ENCODE results near the gene ADAMTS17.

ADAMTS17 gene

DNA sequence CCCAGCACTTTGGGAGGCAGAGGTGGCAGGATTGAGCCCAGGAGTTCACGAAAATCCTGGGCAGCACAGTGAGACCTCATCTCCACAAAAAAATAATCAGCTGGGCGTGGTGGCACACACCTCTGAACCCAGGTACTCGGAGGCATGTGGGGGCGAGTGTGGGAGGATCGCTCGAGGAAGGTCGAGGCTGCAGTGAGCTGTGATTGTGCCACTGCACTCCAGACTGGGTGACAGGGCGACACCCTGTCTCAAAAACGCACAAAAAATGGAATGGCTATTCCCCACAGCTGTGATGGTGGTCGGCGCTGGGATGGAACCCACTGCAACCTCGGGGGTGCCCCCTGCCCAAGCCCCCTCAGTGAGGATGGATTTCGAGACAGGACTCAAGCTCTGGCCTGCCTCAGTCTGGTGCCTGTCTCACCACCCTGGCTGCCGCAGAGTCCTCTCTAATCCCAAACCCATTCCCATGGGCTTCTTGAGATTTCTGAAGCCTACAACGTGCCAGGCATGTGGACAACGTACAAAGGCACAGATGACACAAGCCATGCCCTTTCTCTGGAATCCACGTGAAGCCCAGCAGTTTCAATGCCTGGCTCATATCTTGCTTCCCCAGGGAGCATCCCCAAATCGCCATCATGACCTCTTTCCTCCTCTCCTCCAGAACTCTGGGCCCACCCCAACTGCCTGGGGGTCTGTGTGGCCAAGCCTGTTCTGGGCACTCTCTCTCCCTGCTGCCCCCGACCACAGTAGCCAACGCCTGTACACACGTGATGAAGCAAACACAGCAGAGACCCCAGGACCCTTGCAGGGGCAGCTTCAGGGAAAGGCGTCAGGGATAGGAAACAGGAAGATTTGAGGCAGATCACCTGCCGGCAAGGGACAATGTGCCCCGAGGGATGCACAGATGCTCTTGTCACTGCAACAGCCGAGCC, 32.4 kb downstream of the ADAMTS17 start:
- no peak for DNase-seq

DNA sequence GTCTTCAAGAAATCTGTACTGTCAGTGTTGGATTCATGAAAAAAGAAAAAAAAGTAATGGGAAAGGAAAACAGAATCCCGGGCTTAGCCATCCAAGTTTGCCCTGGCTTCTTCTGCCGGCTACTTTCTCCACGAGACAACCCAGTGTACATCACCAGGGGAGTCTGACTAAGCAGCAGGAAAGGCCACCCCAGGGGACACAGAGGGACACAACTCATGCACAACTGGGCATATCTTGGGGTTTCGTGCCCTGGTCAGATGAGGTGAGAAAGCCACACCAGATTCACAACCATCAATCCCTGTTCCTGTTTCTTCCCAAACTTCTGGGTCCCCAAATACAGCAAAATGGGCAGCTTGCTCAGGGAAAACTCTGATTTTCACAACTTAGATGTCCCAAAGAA, 33.2 kb downstream of the ADAMTS17 start:
- DNase-seq, result no peak

DNA sequence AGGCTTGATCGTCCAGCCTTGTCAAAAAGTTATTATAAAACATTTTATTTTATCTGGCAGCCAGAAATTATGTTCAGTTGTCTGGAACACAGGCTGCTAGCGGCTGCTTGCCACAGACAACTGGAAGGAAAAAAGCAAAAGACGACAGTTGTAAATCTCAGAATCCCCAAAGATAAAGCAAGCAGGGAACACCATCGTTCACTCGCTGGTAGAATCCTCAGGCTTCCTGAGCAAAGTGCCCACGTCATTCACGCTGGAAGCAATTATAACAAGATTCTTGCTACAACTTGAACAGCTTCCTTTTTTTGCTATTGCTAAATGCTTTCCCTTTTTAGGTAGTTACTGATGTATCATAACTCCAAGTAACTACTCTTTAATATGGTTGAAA, 33.6 kb downstream of the ADAMTS17 start:
- DNase-seq, result no peak

DNA sequence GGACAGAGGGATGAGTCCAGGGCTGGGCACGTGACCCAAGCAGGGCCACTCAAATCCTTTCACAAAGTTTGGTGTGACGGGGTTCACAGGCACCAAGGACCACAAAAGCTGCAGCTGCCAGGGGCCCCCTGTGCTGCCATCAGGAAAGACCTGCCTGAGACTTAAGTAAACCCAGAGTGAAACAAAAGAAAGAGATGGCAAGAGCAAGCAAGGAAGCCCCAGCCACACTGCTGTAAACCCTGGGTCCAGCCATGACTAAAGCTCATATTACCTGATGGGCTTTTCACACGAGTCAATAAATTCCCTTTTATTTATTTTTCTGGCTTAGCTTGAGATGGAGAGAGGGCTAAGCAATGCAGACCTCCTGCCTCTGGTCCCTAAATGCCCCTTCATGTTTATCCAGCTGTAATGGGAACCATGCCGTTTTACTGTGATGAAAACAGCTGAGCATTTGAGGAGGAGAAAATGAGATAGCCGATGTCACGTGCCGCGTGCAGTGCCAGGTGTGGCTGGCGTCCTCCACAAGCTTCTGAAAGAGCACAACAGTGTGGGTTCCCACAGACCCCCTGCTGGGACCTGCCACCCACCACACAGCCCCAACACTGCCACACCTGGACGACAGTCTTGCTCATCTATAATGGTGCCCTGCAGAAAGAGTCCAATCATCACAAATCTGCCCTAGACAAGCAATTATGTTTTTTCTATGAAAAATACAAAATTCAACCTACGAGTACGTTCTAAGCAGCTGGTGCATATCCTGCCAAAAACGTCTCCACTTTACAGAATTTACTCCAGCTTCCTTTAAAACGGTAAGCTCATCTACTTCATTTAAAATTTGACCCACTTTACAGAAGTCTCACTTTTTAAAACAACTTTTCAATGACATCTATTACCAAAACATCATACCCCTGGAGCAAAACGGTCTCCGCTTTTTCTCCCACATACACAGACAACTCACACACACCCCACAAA, 34.2 kb downstream of the ADAMTS17 start:
- DNase-seq, result no peak

DNA sequence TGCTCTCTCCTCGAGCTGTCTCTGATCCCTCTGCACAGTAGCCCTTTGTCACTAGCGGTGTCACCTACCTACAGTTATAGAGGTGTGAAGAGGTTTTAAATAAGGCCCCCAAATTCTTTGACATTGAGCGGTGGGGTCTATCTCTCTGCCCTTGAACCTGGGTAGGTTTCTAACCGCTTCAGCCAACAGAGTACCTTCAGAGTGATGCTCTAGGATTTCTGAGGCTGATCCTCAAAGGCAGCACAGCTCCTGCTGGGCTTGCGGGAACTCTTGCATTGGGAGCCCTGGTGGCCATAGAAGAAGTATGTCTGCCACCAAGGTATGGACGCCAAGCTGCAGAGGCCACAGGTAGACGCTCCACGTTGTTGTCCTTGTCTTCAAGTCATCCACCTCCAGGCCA, 35.7 kb downstream of the ADAMTS17 start:
- DNase-seq, result no peak

DNA sequence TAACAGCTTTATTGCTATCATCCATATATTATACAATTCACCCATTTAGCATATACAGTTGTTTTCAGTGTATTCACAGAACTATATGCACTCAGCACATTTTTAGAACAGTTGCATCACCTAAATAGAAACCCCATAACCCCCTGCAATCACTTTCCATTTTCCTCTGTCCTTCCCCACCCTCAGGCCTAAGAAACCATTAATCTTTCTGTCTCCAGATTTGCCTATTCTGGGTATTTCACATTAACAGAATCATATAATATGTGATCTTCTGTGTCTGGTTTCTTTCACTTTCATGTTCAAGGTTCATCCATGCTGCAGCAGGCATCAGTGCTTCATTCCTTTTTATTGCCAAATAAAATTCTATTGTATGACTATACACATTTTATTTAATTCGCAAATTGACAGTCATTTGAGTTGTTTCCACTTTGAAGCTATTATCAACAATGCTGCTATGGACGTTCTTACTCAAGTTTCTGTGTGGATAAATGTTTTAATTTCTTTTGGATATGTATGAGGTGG, 39.8 kb downstream of the ADAMTS17 start:
- no peak for DNase-seq

DNA sequence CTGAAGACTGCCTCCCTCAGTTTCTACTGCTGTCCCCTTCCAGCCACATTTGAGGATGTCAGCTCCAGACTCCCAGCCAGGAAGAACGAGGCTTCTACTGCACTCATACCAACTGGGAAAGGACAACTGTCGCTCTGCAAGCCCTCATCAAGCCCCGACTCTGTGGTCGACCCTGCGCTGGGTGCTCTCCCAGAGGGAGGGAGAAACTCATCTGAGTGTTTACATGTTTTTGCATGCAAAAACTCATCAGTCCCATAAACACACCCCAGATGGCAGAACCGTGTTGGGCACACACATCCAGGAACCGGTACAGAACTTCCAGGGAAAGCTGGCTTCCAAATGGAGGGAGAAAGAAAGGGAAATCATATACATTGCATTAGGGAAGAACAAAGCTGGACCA, 43.5 kb downstream of the ADAMTS17 start:
- DNase-seq, result no peak

DNA sequence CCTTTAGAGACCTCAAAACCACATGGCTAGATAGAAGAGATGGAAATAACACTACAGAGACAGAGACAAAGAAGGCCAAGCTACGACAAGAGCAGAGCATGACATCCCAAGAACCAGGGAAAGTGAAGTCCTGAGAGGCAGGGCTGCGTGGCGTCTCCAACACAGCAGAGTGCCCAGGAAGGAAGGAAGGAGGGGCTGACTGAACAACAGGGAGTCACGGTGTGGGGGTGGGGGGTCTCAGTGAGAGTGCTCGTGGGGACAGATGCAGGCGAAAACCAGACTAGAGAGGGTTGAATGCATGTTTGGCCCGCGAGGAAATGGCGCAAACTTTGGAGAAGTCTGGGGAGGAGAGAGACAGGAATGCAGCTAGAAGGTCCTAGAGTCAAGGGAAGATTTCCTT, 44.0 kb downstream of the ADAMTS17 start:
- DNase-seq, result no peak

DNA sequence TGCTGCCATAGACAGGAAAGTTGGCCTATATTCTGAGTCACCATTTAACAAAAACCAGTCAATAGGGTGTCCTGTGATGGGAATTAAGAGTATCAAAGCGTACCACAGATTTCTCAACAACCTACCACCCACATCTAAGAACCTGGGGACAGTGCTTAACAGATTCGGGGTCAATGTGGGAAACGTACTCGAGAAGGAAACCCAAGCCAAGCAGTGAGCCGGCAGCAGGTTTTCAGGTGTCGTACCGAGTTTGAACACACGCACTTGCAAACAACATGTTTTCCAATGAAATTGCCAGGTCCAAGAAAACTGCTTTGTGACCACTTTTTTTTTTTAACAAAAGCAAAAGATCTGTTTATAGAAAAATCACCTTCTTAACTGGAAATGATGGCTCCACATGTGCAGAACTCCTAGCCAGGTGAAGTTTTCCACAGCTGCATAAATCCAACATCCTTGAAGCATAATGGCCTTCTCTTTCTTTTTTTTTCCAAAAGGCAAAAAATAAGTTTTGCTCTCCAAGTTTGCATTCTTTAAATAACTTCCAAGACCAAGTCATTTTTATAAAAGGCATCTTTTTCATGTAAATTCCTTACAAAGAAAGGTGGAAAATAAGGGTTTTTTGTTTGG, 45.7 kb downstream of the ADAMTS17 start:
- no peak for DNase-seq

DNA sequence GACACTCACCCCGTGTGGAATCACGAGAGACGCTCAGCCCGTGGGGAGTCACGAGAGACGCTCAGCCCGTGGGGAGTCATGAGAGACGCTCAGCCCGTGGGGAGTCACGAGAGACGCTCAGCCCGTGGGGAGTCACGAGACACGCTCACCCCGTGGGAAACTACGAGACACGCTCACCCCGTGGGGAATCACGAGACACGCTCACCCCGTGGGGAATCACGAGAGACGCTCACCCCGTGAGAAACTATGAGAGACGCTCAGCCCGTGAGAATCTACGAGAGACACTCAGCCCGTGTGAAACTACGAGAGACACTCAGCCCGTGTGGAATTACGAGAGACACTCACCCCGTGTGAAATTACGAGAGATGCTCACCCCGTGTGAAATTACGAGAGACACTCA, 49.8 kb downstream of the ADAMTS17 start:
- DNase-seq, result no peak

DNA sequence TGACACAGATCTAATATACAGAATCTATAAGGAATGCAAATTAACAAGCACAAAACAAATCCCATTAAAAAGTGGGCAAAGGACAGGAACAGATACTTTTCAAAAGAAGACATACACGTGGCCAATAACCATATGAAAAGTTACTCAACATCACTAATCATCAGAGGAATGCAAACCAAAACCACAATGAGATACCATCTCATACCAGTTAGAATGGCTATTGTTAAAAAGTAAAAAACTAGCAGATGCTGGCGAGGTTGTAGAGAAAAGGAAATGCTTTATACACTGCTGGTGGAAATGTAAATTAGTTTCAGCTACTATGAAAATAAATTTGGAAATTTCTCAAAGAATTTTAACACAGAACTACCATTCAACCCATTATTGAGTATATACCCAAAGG, 50.7 kb downstream of the ADAMTS17 start:
- no peak for DNase-seq

DNA sequence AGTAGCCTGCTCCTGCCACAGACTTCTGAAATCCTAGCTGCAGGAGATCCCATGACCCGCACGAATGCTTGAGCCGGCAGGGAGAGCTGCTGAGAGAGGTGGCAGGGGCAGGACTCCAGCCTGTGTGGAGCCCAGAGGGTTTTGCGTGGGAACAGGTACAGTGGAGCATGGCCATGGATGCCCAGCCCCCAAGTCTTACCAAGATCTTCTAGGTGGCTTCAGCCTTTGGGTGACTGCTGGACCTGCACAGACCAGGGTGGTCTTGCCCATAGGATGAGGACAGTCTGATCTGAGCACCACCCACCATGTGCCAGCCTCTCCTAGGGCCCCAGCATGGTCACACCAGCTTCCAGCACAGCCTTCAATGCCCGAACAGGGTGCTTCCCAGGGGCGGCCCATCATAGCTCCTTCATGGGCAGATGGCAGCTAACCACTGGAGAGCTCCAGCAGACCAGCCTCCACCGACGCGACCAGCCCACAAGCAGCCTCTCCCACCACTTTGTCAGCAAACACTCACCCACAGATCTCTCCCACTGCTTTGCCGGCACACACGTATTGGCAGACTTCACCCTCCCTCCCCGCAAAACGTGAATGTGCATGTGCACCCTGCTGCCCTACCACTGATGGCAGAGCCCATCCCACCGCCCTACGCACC, 56.0 kb downstream of the ADAMTS17 start:
- DNase-seq, result no peak

DNA sequence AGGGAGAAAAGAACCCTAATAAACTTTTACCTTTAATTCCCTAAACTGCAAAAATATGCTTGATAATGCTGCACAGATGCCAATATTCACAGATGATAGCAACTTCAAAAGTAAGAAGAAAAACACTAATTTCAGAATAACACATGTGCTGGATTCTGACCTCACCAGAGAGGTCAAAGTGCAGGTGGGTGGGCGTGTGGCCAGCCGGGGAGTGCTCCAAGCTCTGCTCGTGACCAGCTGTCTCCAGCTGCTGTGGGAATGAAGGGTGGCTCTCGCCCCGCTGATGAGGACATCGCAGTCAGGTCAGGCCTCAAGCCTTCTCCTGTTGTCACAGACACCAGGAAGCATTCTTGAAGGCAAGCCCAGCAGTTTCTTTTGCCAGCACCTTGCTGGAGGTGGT, 57.1 kb downstream of the ADAMTS17 start:
- no peak for DNase-seq

DNA sequence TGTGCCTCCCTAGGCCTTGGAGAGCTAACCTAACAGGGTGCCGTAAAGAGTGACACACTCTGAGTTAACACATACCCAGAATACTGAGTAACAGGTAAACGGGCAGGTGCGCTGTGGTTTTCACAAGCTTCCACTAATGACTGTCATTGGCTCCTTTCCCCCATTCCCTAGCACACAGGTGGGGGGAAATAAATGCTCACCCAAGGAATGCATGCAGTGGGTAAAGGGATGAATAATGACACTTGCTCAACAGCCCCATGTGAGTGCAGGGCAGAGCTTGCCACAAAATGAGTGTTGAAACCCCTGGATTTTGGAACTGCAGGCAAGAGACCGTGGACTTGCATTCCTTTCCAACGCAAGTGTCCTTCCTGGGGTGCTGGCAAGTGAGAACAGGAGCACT, 57.6 kb downstream of the ADAMTS17 start:
- no peak for DNase-seq

DNA sequence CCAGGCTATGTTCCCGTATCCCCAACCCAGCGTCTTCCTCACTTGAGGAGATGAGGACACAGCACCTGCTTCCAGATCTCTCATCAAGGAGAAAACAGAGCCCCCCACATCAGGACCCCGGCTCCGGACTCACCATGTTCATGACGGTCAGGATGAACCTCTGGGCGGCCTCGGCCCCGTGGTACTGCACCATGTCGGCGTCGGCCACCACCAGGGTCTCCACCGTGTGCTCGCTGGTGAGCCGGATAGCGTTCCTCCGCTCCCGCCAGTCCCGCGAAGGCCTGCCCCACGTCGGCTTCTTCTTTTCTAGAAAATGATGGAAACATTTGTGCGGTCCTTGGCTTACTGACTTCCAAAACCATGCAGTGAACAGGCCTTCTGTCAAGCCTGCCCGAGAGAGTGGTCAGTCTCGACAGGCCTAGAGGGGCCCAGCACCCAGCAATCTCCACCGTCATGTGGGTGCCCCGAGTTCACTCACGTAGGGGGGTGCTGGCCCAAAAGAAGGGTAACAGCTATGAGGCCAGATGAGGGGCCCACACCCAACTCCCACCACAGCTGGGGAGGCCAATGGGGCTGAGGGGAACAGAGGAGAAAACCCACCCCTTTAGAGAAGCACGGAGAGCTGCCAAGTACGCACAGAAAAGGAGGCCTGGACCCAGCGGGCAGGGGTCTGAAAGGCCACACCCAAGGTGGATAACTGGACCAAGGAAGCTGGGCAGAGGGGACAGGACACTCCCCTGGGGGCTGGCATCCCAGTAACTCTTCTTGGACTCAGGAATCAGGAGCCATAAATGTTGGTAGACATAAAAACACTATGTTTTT, 60.5 kb downstream of the ADAMTS17 start:
- no peak for DNase-seq

DNA sequence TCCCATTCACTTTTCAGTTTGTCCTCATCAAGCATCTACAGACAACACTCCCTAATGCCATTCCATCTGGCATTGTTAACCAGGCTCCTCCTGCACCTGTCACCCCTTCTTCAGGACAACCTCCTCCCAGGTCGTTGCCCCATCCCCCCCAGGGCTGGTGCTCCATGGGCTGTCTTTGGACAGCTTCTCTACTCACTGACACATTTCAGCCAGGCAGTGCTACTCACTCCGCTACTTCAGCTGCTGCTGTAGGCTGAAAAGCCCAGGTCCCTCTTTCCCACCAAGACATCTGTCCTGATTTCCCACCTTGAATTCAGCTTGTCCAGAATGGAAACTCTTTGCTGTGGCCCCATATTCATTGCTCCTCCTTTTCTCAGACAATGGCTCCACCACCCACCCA, 61.9 kb downstream of the ADAMTS17 start:
- no peak for DNase-seq

DNA sequence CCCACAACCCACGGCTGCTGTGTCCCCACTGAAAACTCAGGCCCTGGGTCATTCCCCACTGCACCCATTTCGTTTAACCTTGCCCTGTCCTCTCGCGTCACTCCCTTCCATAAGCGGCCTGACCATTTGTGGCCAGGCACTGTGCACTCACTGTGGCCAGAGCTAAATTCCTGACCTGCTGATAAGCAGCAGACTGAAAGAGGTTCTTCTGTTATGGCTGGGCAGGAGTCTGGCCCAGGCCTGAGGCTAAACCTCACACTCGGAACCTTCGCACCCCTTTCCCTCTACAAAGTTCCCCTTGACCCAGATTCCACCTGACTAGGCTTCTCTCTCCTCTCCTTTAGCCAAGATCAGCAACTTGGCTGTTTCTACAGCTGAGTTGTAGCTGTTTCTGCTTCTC, 62.3 kb downstream of the ADAMTS17 start:
- no peak for DNase-seq

DNA sequence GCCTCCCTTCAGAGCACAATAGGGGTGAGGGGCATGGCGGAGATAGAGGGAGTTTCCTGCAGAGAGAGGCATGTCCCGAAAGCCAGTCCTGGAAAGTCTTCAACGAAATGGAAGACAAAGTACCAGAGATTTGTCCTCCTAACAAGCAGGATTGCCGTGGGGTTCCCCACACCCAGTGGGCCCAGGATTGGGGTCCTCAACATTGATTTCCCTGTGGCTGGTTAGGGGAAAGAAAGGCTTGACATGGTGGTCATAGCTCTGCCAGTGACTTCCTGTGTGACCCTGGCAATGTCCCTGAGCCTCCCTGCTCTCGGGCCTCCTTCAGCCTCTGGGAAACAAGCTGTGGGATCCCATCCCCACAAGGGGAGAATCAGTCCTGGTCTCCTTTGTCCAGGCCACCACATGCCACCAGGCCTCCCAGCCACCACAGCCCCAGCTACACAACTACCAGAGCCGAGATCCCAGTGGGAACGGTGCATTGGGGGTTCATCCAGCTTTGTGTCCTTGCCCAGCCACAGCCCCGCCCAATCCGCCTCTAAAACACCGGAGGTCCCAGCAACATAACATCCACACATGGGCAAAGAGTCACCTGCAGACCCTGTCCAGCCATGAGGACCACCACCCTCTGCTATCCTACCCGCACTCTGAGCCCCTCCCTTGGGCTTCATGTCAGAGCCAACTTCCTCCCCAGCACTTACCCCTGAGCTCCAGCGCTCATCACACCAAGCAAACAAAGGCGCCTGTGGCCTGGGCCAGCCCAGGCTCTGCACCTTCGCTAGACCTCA, 63.0 kb downstream of the ADAMTS17 start:
- DNase-seq, result no peak

DNA sequence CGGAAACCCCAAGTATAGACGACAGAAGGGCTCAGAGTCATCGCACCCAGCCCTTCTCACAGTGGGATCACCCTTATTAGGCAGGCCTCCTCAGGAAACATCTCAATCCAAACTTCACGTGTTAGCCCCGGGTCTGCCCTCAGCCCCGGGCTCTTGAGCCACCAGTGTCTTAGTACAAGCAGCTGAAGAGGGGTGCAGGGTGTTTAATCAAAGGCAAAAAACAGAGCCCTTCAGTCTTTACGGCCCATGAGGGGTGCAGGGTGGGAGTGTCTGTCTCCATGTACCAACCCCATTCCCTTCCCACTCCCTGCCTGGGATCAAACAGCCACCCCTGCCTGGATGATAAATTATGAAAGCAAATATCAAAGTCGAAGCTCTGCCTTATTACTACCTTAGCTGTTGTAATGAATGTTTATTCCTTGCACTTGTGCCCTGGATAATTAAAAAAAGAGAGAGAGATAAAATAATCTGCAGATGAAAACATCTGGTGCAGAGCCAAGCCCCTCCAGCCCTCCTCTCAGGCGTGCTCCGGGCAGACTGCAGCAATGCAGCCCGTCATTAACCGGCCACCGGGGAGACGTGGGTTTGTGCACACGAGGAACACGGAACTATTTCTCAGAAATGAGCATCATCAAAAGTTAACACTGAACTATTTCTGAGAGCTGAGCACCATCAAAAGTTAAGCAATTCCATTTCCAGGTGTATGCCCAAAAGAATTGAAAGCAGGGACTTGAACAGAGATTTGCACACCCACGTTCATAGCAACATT, 64.5 kb downstream of the ADAMTS17 start:
- DNase-seq, result no peak

DNA sequence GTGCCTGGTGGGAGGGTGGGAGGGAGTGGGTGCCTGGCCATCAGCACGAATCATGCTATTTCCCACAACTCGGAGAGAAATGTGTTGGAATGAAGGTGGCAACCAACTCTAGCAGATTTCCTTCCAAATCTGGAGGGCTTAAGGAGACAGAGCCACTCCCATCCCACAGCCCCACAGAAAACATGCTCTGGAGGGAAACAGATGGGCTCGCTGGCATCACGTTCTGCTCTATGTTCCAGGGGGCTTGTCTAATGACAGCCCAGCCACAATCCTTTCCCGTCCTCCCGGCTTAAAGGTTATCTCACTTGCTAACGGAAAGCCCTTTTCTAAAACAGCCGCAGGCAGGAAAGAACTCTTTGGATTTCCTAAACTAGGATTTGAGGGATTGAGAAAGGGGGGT, 65.3 kb downstream of the ADAMTS17 start:
- DNase-seq, result no peak
